ENCODE measurements around the gene TSPO. TPM values are rescaled to one million over a fixed set of nuclear protein-coding genes. Genes with fewer than 3 reads are reported as not detected.

Gene TSPO
- total RNA-seq, 1 experiment from 2014 or later: 532 TPM

Other genes with a start within 250 kb of the TSPO start
- 42.9 and 44.8 TPM in 2 replicates for gene PACSIN2, start 136.4 kb upstream of the TSPO start, total RNA-seq (2014; rRNA removed; shearing (Covaris generic))
- gene TTLL1, start 62.2 kb upstream of the TSPO start, total RNA-seq (2014; rRNA removed; shearing (Covaris generic)): 1.6 and 2.5 TPM in 2 replicates
- 3.9 and 4.2 TPM in 2 replicates for gene BIK, start 40.8 kb upstream of the TSPO start, total RNA-seq (2014; rRNA removed; shearing (Covaris generic))
- 40.9 and 43.1 TPM in 2 replicates for gene MCAT, start 8.2 kb upstream of the TSPO start, total RNA-seq (2014; rRNA removed; shearing (Covaris generic))
- 102 and 110 TPM in 2 replicates for gene TTLL12, start 35.6 kb downstream of the TSPO start, total RNA-seq (2014; rRNA removed; shearing (Covaris generic))
- gene SCUBE1, start 191.8 kb downstream of the TSPO start, total RNA-seq (2014; rRNA removed; shearing (Covaris generic)): 0.03 TPM in 1 of 2 replicates, not detected in the other